ENCODE measurements around the gene CLRN1. TPM values are rescaled to one million over a fixed set of nuclear protein-coding genes. Genes with fewer than 3 reads are reported as not detected.

CLRN1 gene
- total RNA-seq, 4 donors from 2014 or later = not detected

DNA sequence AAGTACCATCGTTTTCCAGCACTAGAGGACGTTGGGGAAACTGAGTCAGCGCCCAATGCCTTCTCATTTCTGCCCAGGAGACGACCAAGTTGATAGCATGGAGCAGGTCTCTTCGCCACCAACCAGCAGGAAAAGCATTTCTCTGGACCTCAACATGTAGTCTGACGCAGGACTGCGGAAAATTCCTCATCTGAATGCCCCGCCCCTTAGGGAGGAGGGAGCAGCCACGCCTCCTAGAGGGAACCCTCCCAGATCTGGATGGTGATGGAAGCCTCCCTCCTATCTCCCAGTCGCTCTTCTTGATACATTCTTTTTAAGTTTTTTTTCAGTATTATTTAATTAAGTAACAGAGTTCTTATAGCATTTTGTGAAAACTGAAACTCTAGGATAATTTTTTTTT is 49.9 kb downstream of the CLRN1 start:
- 68% methylated on average over 10 of the region's 10 CpGs for WGBS, 2 donors

DNA sequence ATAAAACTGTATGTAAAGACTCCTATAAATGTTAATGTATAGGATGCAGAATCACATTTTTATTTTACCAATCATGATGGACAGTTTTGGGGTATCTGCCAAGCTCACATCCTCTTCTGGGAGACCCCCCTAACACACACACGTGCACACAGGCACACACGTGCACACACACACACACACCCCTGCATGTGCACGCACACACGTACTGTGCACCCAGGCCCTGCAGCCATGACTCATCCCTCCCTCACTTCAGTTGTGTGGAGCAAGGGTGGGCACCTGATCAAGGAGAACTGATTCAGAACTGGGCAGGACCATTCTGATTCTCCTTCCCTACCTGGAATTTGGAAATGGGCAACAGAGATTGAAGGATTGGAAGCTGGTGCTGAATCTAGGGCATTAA is 51.3 kb downstream of the CLRN1 start:
- Histone ChIP-seq H3K4me3 (no peak overlapping the region), H3K9me3 (no peaks in the 10 kb centered on the region), H3K27me3 (peaks cover 0 to 45% (median 0%) of the 10 kb centered on the region in 4 donors), H3K36me3 (no peaks in the 10 kb centered on the region), H3K27ac (no peak overlapping the region), H3K4me1 (peaks cover 0 to 5% (median 0%) of the 10 kb centered on the region in 3 donors)
- WGBS, 2 donors = 29% methylated on average over 4 of the region's 4 CpGs; no CpG with 5 or more reads in 1 of the 2 donors
- TF ChIP-seq, protein P1, sequence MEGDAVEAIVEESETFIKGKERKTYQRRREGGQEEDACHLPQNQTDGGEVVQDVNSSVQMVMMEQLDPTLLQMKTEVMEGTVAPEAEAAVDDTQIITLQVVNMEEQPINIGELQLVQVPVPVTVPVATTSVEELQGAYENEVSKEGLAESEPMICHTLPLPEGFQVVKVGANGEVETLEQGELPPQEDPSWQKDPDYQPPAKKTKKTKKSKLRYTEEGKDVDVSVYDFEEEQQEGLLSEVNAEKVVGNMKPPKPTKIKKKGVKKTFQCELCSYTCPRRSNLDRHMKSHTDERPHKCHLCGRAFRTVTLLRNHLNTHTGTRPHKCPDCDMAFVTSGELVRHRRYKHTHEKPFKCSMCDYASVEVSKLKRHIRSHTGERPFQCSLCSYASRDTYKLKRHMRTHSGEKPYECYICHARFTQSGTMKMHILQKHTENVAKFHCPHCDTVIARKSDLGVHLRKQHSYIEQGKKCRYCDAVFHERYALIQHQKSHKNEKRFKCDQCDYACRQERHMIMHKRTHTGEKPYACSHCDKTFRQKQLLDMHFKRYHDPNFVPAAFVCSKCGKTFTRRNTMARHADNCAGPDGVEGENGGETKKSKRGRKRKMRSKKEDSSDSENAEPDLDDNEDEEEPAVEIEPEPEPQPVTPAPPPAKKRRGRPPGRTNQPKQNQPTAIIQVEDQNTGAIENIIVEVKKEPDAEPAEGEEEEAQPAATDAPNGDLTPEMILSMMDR (IDR thresholded peaks at IDR 0.05) = no peak
- TF ChIP-seq POLR2A (IDR thresholded peaks at IDR 0.05) = no peak
- no peak for DNase-seq
- intact Hi-C loops (cut with DNase I) = no loop called here

More for the DNA sequence above, 49.9 kb downstream of the CLRN1 start:
- no peak for DNase-seq
- intact Hi-C loops (cut with DNase I) = no loop called here
- no peaks in the 10 kb centered on the region for H3K36me3 ChIP-seq
- TF ChIP-seq, protein P1 (IDR thresholded peaks at IDR 0.05) = no peak
- no peak for TF ChIP-seq POLR2A (IDR thresholded peaks at IDR 0.05)
- H3K9me3 ChIP-seq = no peaks in the 10 kb centered on the region
- H3K27me3 ChIP-seq = peaks cover 0 to 41% (median 0%) of the 10 kb centered on the region in 4 donors
- H3K4me3 ChIP-seq = no peak overlapping the region
- H3K27ac ChIP-seq = no peak overlapping the region
- peaks cover 0 to 5% (median 0%) of the 10 kb centered on the region in 3 donors for H3K4me1 ChIP-seq

DNA sequence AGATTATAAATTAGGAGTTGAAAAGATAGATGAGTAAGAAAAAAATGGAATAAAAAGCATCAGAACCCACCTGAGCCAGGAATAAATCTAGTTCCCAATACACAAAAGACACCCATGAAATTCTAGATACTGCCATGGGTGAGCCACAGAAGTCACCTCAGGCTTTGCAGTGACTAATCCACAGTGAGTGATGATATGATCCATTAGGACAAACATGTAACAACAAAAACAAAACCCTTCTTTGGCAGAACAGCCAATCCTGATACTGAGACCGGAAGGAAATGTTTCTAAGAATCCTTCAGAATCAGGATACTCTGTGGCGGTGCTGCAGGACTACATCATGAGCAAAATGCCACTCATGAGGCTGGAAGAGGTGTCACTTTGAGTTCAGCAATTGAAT is 52.3 kb downstream of the CLRN1 start:
- no peak for DNase-seq
- 28 to 42% methylated on average over 2 of the region's 2 CpGs for WGBS, 2 donors
- H3K36me3 ChIP-seq = no peaks in the 10 kb centered on the region

DNA sequence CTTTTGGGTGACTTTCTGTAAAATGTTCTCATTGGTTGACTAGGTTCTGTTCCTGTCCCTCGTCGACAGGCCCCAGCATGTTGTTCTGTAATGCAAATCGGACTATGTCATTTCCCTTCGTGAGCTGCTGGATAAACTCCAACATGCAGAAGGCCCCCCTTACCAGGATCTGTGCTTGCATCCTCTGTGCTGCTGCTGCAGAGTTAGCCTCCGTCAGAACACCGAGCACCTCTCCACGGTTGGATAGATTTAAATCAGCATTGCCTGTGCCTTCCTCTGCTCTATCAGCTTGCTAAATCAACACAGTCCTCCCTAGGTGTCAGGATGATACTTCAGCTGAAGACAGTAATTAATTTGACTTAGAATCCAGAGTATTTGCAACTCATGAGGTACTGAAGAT is 54.6 kb downstream of the CLRN1 start:
- TF ChIP-seq, protein P1 (IDR thresholded peaks at IDR 0.05) = no peak
- no peak for TF ChIP-seq POLR2A (IDR thresholded peaks at IDR 0.05)
- Histone ChIP-seq H3K27me3 (peaks cover 0 to 29% (median 0%) of the 10 kb centered on the region in 4 donors), H3K9me3 (no peaks in the 10 kb centered on the region), H3K4me3 (no peak overlapping the region), H3K36me3 (no peaks in the 10 kb centered on the region), H3K4me1 (no peaks in the 10 kb centered on the region), H3K27ac (no peak overlapping the region)
- 21 to 34% methylated on average over 7 of the region's 7 CpGs for WGBS, 2 donors
- DNase-seq = no peak
- intact Hi-C loops (cut with DNase I) = no loop called here

More for the DNA sequence above, 52.3 kb downstream of the CLRN1 start:
- Histone ChIP-seq H3K9me3 (no peaks in the 10 kb centered on the region), H3K27ac (no peak overlapping the region), H3K27me3 (peaks cover 0 to 36% (median 0%) of the 10 kb centered on the region in 4 donors), H3K4me3 (no peak overlapping the region), H3K4me1 (no peaks in the 10 kb centered on the region)
- TF ChIP-seq POLR2A (IDR thresholded peaks at IDR 0.05) = no peak
- TF ChIP-seq, protein P1 (IDR thresholded peaks at IDR 0.05) = no peak
- intact Hi-C loops (cut with DNase I) = no loop called here

DNA sequence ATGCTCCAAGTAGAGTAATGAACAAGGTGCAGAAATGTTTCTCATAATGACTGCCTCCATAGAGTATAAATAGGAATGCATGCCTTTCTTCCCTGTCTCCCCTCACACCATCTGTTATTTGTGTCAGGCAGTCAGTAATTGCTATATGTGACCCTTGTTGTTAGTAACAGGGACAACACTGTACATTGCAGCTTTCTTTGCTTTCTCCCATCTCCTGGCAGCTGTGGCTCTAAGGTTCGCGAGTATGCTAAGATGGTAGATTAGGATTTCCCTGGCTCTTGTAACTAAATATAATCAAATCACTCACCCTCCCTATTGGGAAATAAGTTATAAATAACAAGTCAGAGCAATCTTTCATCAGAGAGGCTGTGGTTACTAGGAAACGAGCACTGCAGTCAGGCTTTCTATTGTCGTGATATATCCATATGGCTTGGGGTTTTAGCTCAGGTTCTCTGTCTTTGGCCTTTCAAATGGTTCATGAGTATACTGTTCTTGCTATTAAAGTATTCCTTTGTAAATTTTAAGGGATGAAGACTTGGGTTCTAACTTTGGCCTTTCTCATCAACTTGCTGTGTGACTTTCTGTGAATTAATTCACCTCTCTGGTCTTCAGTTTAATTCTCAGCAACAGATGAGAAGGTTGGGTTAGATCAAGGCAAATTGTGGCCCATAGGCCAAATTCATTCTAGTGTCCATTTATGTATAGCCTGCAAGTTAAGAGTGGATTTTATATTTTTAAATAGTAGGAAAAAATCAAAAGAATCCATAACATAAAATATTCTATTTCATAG is 59.2 kb downstream of the CLRN1 start:
- H3K27ac ChIP-seq = no peak overlapping the region
- TF ChIP-seq, protein P1 (IDR thresholded peaks at IDR 0.05) = no peak
- TF ChIP-seq POLR2A (IDR thresholded peaks at IDR 0.05) = no peak
- no peaks in the 10 kb centered on the region for H3K36me3 ChIP-seq
- no peak overlapping the region for H3K4me3 ChIP-seq
- H3K4me1 ChIP-seq = no peaks in the 10 kb centered on the region
- no peaks in the 10 kb centered on the region for H3K9me3 ChIP-seq
- no peak for DNase-seq
- intact Hi-C loops (cut with DNase I) = no loop called here
- peaks cover 0 to 29% (median 0%) of the 10 kb centered on the region in 4 donors for H3K27me3 ChIP-seq
- 60 to 62% methylated on average over 4 of the region's 4 CpGs for WGBS, 2 donors
